Endometrial microvascular endothelial cells (primary cell): ENCODE results near the gene SMG6. TPM values are rescaled to one million over a fixed set of nuclear protein-coding genes. Genes with fewer than 3 reads are reported as not detected.
"Not testable (repeated sequence)": the region's sequence is repeated elsewhere in the genome, so short reads cannot be mapped to it uniquely, and the experiment has no call there.

Experiments used
- in situ Hi-C: cut with HindIII; loops from 2 replicates; pipeline ENCODE4 v1.10.0; 2017; ENCODE audit warnings: low sequenced_read_pairs, low pct_unique_long_range_greater_than_20kb; ENCODE audit errors: inconsistent ontology term
- total RNA-seq: library from RNA; depleted of rRNA; stranded (reverse); fragments of >200 nt; gene quantifications from one replicate; pipeline ENCODE4 v1.2.3, GENCODE V29; 2015; ENCODE audit errors: inconsistent ontology term

Gene SMG6
- total RNA-seq, 1 donor from 2014 or later: 67.2 TPM

DNA sequence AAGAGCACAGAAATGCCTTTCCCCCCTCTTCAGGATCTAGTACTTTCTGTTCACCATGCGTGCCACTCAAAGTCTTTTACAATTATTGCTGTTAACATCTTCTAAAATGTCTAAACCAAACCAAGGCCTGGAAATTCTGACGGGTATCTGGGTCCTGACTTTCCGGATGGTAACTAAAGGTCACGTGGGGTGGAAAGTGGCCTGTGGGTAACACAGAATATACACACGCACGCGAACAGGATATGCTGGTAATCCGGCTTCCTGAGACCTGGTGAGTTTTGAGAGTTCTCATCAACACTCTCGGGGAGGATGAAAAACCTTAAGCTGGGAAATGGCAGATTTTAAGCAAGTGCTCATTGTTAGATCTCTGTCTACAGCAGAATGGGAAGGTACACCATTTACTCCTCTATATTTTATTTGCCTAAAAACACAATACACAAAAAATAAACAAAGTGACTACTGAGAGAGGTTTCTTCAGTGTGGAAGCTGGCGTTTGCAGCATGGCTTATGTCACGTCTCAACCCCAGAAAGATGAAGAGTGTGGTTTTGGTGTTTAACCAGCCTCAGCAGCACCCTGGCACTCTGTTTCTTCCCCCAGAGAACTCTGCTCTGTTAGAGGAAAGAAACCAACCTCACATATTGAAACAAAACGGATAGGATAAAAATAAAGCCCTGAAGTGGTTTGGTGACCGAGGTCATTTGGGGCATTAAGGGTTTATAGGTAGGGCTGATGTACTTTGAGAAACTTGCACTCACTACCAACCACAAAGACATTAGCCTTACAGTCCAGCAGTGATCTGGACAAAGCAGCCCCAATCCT is 37.3 kb downstream of the SMG6 start:
- in situ Hi-C loops: no loop called here

DNA sequence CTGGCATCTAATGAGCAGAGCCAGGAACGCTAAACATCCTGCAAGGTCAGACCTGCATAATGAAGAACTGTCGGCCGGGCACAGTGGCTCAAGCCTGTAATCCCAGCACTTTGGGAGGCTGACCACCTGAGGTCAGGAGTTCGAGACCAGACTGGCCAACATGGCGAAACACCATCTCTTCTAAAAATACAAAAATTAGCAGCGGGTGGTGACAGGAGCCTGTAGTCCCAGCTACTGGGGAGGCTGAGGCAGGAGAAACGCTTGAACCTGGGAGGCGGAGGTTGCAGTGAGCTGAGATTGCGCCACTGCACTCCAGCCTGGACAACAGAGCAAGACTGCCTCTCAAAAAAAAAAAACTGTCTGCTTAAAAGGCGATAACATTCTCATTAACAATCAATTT is 38.4 kb downstream of the SMG6 start:
- in situ Hi-C loops: not testable (repeated sequence)

DNA sequence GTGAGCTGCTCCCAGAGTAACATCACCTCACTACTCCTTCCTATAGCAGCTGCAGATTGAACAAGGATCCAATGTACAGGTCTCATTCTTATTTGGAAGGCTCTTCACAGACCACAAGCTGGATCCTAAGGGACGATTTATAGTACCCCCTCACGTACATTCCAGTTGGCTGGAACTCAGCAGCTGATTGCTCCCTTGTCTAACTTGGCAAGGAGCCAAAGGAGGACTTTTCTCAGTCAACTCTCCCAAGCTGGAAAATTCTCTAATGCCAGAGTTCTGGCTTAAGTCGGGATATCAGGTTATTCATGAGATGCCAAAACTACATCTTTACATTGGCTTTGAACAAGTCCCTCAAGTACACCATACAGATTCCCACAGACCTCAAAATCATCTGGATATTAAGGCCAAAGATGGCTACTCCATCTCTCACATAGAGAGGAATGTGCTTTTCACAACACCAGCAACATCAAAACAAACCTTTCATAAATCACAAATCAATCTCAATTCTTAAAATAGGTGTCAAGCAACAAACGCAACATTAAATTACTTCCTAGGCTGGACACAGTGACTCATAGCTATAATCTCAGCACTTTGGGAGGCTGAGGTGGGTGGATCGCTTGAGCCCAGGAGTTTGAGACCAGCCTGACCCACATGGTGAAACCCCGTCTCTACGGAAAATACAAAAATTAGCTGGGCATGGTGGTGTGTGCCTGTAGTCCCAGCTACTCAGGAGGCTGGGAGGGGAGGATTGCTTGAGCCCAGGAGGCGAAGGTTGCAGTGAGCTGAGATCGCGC is 39.3 kb downstream of the SMG6 start:
- in situ Hi-C loops: no loop called here

DNA sequence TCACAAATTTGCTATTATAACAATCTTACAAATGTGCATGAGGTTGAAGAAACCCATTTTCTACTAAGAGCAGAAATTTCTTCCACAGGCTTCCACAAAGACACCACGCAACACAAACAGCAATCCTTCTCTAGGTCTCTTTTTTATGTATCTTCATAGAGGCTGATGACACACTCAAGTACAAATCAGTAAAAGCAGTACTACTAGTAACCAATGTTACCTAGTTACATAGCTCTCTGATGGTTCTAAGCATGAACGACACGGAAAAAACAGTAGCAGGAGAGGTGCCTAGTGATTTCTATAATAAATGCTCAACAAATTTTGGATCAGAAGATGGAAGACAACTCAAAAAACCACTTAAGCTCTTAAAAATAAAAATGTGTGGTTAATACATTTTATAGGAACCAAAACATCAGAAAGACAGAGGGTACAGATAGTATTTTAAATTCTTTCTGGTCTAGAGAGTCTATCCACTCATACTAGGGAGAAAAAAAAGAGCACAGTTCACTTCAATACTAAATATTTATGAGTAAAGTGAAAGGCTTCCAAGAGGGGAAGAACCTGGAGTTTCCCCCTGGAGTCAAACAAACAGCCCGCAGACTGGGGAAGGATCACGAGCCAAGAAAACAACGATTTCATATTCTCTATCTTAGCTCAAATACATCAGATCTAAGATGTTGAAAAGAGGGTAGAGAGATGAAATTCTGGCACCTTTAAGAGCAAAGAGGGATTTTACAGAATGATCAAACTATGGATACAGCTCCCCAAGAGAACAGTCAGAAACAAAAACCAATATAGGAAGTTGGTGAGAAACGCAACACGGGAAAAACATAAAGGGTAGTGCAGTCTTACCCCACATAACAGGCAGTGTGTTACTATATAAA is 40.2 kb downstream of the SMG6 start:
- in situ Hi-C loops: no loop called here

DNA sequence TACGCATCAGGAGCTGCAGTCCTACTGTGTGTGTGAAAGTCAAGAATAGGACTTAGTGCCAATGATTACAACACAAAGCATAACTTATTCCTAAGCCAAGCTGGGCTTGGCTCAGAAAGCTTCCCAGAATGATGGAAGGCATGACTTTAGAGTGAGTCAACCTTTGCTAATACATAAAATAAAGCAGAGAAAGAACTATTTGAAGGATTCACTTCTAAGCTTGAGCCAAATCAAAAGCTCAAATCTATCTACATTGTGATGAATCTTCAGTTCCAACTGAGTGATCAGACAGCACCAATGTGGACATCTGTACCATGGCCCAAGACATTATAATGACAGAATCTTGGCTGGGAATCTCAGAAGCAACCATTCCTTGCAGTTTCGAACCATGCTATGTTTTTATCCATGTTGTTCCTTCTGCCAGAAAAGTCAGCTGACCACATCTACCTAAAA is 41.4 kb downstream of the SMG6 start:
- in situ Hi-C loops: no loop called here

DNA sequence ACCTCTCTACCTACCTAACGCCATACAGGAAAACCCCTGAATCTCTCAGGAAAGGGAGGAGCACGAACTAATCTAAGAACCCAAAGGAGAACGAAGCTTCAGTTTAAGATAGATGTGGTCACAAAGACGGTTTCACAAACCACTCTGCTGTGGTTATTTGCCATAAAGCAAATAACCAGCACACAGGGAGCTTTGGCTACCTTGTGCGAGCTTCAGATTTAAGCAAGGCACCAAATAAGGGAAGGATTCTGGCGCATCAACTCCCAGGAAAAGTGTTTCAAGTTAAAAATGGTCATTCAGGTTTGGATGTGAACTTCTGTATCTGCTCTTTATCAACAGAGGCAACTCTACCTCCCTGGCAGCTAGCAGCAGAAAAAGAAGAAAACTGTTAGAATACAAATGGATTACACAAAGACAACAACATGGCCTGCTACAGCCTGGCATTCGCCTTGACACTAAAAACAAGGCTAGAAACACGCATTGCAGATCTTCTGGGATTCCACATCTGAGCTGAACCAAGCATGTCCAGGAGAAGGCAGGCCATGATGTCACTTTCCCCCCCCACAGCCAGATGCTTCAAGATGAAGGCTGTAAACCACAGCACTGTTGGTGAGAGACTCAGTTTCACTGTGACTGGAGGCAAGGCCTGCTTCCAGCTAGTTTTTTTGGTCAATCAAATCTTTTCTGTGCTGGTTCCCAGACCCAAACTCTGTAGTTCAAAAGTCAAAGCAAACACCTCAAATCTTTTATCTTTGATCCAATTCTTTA is 43.6 kb downstream of the SMG6 start:
- in situ Hi-C loops: no loop called here

DNA sequence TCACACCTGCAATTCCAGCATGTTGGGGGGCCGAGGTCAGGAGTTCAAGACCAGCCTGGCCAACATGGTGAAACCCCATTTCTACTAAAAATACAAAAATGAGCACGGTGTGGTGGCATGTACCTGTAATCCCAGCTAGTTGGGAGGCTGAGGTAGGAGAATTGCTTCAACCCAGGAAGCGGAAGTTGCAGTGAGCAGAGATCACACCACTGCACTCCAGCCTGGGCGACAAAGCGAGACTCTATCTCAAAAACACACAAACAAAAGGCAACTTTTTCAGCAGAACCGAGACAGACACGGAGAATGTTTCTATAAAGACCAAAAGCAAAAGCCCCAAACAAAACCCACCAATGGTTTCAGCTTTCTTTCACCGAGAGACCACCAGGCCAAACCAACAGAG is 44.8 kb downstream of the SMG6 start:
- in situ Hi-C loops: not testable (repeated sequence)

DNA sequence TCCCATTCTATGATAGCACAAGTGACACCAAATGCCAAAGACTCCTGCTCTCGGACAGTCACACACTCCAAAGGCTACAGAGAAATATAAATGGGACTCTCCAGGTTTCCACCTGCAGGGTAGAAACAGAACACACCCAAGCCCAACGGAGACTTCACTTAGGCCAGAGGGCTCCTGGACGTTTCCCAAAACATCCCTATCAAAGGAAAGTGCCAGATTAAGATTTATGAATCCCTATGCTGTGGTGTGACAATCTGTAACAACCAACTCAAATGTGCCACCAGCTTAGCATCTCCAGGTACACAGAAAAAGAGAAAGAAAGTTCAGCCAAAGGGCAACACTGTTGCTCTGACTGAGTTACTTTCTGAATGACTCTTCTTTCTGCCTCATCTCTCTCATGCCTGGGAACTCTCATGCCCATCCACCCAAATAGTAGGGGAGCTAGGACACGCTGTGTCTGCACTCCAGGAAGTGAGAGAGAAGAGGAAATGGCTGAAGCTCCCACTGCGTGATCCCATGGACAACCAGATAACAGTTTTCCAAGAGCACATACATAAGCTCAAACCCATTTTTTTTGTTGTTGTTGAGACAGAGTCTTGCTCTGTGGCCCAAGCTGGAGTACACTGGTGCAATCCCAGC is 49.7 kb downstream of the SMG6 start:
- in situ Hi-C loops: no loop called here

DNA sequence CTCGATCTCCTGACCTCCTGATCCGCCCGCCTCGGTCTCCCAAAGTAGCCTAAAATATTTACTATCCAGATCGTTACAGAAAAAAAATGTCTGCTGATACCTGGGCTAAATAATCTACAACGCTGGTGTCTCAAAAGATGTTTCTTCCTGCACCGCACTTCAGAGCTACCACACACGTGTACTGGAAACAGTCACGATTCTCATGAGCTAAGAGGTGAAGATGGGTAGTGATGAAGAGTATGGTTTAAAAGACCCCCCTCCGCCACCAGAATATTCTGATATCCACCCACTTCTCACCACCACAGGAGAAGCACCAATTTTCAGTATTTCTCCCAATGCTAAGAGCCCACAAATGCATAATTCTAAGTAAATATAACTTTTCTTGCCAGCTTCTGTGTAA is 50.2 kb downstream of the SMG6 start:
- in situ Hi-C loops: no loop called here

DNA sequence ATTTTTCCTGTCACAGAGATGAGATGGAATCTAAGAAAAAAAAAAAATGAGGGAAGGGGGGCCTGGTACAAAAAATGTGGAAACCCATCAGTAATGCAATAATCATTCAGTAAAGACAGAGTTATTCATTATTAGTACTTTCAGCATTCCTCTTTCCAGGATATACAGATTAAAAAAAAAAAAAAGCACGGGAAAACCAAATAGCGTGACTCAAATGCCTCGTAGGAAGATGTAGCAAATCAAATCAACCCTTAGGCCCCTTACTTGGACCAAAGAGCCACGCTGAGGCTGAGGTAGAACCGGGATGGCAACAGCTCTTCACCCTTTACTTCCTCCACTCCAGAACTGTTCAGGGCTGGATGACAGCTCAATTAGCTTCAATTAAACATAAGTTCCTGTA is 52.5 kb downstream of the SMG6 start:
- in situ Hi-C loops: no loop called here

DNA sequence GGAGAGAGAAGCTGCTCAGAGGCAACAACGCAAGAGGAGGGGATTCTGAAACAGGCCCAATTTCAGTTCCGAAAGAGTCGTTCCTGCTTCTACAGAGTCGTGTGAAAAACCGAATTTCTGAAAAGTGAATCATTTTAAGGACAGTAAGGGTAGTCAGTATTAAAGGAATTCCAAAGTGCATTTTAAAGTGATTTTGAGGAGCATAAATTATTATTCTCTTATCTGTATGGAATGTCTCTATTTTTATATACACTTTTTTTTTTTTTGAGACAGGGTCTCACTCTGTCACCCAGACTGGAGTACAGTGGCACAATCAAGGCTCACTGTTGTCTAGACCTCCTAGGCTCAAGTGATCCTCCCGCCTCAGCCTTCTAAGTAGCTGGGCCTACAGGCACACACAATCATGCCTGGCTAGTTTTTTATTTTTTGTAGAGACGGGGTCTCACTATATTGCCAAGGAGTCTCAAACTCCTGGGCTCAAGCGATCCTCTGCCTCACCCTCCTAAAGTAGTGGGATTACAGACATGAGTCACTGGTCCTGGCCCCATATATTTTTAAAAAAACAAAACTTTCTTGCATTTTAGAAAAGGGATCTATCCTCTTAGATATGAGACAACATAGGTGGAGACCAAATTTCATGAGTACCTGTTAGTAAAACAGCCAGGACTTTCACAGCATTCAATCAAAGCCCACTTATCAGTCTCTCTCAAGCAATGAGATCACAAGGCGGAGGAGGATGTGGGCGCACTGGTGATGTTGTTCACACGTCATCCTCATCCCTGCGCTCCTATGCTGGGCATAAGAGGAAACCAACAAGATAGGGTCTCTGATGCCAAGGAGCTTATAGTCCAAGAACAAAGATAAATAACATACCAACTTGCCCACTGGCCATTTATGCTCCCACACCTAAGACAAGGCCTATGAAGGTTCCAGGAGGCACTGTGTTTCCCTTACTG is 53.2 kb downstream of the SMG6 start:
- in situ Hi-C loops: no loop called here

DNA sequence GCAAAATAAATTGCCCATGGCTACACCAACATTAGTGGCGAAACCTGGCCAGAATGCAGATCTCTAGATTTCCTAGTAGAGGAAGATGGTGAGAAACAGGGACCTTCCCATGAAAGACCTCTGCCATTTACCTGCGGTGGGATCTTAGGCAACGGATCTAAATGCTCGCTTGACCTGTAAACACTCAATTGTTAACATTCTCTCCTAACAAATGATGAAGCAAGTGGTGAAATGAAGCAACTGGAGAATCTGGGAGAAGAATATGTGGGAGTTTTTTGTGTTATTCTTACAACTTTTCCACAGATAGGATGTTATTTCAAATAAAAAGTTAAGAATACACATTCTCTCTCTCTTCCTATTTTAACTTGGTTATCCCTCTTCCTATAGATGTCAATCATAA is 56.6 kb downstream of the SMG6 start:
- in situ Hi-C loops: no loop called here

DNA sequence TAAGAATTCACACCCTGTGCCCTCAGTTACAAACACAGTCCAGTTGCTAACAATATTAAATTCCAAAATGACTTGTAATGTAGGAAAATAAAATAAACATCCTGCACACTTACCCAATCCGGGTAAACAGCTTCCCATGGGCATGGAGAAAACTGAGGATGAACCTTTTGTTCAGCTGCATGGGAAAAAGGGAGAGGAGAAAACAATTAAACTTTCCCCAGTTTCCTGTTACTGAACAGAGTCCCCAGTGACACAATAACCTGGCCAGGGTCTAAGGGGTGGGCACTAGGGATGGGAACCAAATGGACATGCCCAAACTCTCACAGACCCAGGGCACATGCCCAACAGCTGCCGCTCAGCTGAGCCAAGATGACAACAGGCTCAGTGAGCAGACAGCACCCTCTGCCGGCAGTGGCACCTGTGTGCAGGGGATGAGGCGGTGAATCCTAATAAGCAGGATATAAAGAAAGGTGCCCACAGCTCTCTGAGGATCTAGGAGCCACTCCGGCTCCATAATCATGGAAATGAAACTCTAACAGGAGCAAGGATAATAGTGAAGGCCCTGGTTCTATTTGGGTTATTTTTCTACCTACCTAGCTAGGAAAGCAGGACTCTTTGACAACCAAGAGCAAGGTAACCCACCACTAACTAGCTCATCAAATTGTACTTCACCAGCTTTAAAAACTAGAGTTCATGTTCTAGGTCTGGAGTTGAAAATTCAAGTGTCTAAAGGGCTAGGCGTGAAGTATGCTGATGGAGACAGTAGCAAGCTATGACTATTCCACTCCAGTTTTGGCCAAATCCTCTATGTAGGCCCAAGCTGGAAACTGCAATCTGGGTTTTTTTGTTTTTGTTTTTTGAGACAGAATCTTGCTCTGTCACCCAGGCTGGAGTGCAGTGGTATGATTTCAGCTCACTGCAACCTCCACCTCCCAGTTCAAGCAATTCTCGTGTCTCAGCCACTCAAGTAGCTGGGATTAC is 58.8 kb downstream of the SMG6 start:
- in situ Hi-C loops: no loop called here

DNA sequence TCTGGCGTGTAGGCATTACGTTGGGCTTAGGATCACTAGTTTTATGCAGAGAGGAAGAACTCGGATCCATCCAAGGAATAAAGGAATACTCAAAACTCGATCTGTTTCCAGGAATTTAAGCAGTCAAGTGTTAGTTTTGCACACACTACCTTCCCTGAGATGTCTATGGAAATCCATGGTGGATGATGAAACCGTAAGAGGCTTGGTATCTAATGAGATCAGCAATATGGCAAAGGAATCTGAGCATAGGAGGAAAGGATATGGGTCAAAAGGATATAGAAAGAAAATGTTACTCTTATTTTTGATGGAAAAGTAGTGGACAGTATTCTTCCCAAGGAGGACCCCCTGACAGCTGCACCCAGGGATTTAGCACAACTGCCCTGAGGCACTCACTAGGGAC is 59.6 kb downstream of the SMG6 start:
- in situ Hi-C loops: no loop called here

DNA sequence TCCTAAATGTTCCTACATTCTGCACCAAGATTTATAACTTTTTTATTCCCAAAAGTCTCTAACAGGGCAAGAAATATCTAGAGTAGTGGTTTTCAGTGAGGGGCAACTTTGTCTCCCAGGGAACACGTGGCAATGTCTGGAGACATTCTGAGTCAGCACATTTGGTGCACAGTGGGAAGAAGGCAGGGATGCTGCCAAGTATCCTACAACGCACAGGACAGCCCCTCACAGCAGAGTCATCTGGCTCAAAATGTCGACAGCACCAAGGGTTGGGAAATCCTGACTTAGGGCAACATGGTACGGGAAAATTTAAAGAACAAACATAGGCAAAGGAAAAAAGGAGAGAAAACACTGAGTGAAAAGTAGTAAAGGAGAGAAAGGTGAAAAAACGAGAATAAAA is 61.8 kb downstream of the SMG6 start:
- in situ Hi-C loops: no loop called here

DNA sequence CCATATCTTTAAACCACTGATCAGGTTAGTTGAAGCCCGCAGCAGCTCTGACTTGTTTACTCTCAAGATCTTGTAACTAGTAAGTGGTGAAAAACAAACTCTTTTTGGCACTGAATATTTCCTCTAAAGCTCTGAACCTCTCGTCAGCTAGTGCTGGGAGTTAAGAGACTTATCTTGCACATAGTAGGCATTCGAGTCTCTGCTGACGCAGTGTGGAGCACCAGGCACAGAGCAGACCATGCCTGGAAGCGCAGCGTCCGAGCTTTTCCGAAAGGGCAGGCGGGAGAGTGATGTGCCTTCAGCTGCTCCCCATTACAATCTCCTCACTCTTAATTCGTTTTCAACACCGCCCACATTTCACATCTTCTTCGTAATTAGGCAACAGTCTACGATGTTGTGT is 63.0 kb downstream of the SMG6 start:
- in situ Hi-C loops: no loop called here
